ENCODE results near the gene SSTR3. TPM values are rescaled to one million over a fixed set of nuclear protein-coding genes. Genes with fewer than 3 reads are reported as not detected.

SSTR3 gene
- total RNA-seq, 1 experiment from 2014 or later: 0.22 TPM

GRCh38 chr22:37166675-37167066 is 45.6 kb downstream of the SSTR3 start (continued):
- TF ChIP-seq ATF6 (CRISPR knock-in tag; IDR thresholded peaks at IDR 0.05): no peak
- TF ChIP-seq FOXP1 (CRISPR knock-in tag; IDR thresholded peaks at IDR 0.05; ENCODE audit: borderline replicate concordance): 0 out of 2 replicates have a peak, but pooled peaks have one; percentile 24
- TF ChIP-seq JUN (CRISPR knock-in tag; IDR thresholded peaks at IDR 0.05): no peak

- H3K9me3 Mint-ChIP-seq: peaks cover 3% of the 10 kb centered on the region
- ATAC-seq (no peak), DNase-seq (ENCODE audit: low spot score) (no peak)
- H3K36me3 Mint-ChIP-seq: no peaks in the 10 kb centered on the region
- H3K4me3 Mint-ChIP-seq: no peak overlapping the region
- H3K27me3 Mint-ChIP-seq (ENCODE audit: low read depth): peaks cover 7% of the 10 kb centered on the region
- POLR2A ChIA-PET: no interaction called here
- TF ChIP-seq PREB (CRISPR knock-in tag; IDR thresholded peaks at IDR 0.05; ENCODE audit: borderline replicate concordance) (no peak), CDX4 (CRISPR knock-in tag; IDR thresholded peaks at IDR 0.05; ENCODE audit: borderline replicate concordance) (no peak), CTCF (IDR thresholded peaks at IDR 0.05) (peak; percentile 65; the same call in 1 of the 2 replicates), ZNF512 (CRISPR knock-in tag; IDR thresholded peaks at IDR 0.05; ENCODE audit: borderline replicate concordance) (no peak), STAT6 (CRISPR knock-in tag; conservative IDR thresholded peaks at IDR 0.05; ENCODE audit: low read depth) (0 out of 2 replicates have a peak, but pooled peaks have one; percentile 35), FOXP1 (CRISPR knock-in tag; IDR thresholded peaks at IDR 0.05; ENCODE audit: borderline replicate concordance) (peak; percentile 70; the same call in 1 of the 2 replicates)
- peaks cover 13% of the 10 kb centered on the region for H3K4me1 Mint-ChIP-seq
- CTCF ChIA-PET: interaction anchor here (0.7 to 4.8 kb wide), 25 partner anchors 9 to 594 kb away, joined by 3 to 49 read pairs (median 3); partner anchors contain the start of genes IL2RB, MPST and TST
- H3K27ac Mint-ChIP-seq: no peak overlapping the region
These were observed 46.2 kb downstream of the SSTR3 start for GRCh38 chr22:37165940-37166674.

GRCh38 chr22:37165066-37165465 is 47.2 kb downstream of the SSTR3 start:
- DNase-seq (ENCODE audit: low spot score) (no peak), ATAC-seq (no peak)
- CTCF ChIA-PET: interaction anchor here (0.8 to 4.8 kb wide), 8 partner anchors 20 to 134 kb away, joined by 3 to 49 read pairs (median 8); no protein-coding TSS in a partner anchor
- Mint-ChIP-seq H3K4me1 (peaks cover 15% of the 10 kb centered on the region), H3K36me3 (no peaks in the 10 kb centered on the region), H3K9me3 (peaks cover 6% of the 10 kb centered on the region), H3K4me3 (no peak overlapping the region), H3K27ac (no peak overlapping the region), H3K27me3 (ENCODE audit: low read depth) (peaks cover 11% of the 10 kb centered on the region)
- POLR2A ChIA-PET: no interaction called here
- no peak for TF ChIP-seq ZNF532 (CRISPR knock-in tag; IDR thresholded peaks at IDR 0.05; ENCODE audit: borderline replicate concordance)
- no peak for TF ChIP-seq ATF2 (CRISPR knock-in tag; IDR thresholded peaks at IDR 0.05; ENCODE audit: borderline replicate concordance, low read depth)
- no peak for TF ChIP-seq ERG (CRISPR knock-in tag; IDR thresholded peaks at IDR 0.05)
- TF ChIP-seq RORB (CRISPR knock-in tag; IDR thresholded peaks at IDR 0.05): no peak

All from WTC11 (cell line).